ENCODE results near the gene FOCAD. TPM values are rescaled to one million over a fixed set of nuclear protein-coding genes. Genes with fewer than 3 reads are reported as not detected.

Gene FOCAD
- total RNA-seq, 1 donor from 2014 or later, result 28.4 TPM

GRCh38 chr9:20684875-20685696, 1.0 kb downstream of the FOCAD start:
- Histone ChIP-seq H3K27me3 (ENCODE audit: control insufficient read depth, insufficient read depth, low read length) (no peaks in the 10 kb centered on the region), H3K36me3 (ENCODE audit: control insufficient read depth, insufficient read depth, low read length) (no peaks in the 10 kb centered on the region), H3K4me3 (ENCODE audit: low read depth, low read length) (peak overlapping the region; percentile 80)
- FAIRE-seq, result no peak
- no peak for TF ChIP-seq CTCF (IDR thresholded peaks at IDR 0.05; ENCODE audit: insufficient read depth, low read length, severe bottlenecking)
- DNase-seq (ENCODE audit: low read depth), result peak; percentile 92

GRCh38 chr9:20685769-20686168, 1.7 kb downstream of the FOCAD start:
- H3K4me3 ChIP-seq (ENCODE audit: low read depth, low read length), result no peak overlapping the region
- FAIRE-seq (no peak), DNase-seq (ENCODE audit: low read depth) (no peak)
- no peaks in the 10 kb centered on the region for H3K27me3 ChIP-seq (ENCODE audit: control insufficient read depth, insufficient read depth, low read length)
- TF ChIP-seq CTCF (IDR thresholded peaks at IDR 0.05; ENCODE audit: insufficient read depth, low read length, severe bottlenecking), result no peak
- no peaks in the 10 kb centered on the region for H3K36me3 ChIP-seq (ENCODE audit: control insufficient read depth, insufficient read depth, low read length)

GRCh38 chr9:20689833-20690232, 5.8 kb downstream of the FOCAD start:
- no peak for TF ChIP-seq CTCF (IDR thresholded peaks at IDR 0.05; ENCODE audit: insufficient read depth, low read length, severe bottlenecking)
- H3K36me3 ChIP-seq (ENCODE audit: control insufficient read depth, insufficient read depth, low read length), result no peaks in the 10 kb centered on the region
- FAIRE-seq, result peak; percentile 13
- DNase-seq (ENCODE audit: low read depth), result no peak
- no peak overlapping the region for H3K4me3 ChIP-seq (ENCODE audit: low read depth, low read length)
- H3K27me3 ChIP-seq (ENCODE audit: control insufficient read depth, insufficient read depth, low read length), result no peaks in the 10 kb centered on the region

- no peaks in the 10 kb centered on the region for H3K27me3 ChIP-seq (ENCODE audit: control insufficient read depth, insufficient read depth, low read length)
- no peak overlapping the region for H3K4me3 ChIP-seq (ENCODE audit: low read depth, low read length)
- TF ChIP-seq CTCF (IDR thresholded peaks at IDR 0.05; ENCODE audit: insufficient read depth, low read length, severe bottlenecking), result no peak
- no peak for FAIRE-seq
- DNase-seq (ENCODE audit: low read depth), result no peak
- H3K36me3 ChIP-seq (ENCODE audit: control insufficient read depth, insufficient read depth, low read length), result no peaks in the 10 kb centered on the region
These were observed 8.5 kb downstream of the FOCAD start for GRCh38 chr9:20692554-20692953.

- no peak for DNase-seq (ENCODE audit: low read depth)
- Histone ChIP-seq H3K36me3 (ENCODE audit: control insufficient read depth, insufficient read depth, low read length) (no peaks in the 10 kb centered on the region), H3K4me3 (ENCODE audit: low read depth, low read length) (no peak overlapping the region), H3K27me3 (ENCODE audit: control insufficient read depth, insufficient read depth, low read length) (no peaks in the 10 kb centered on the region)
- no peak for TF ChIP-seq CTCF (IDR thresholded peaks at IDR 0.05; ENCODE audit: insufficient read depth, low read length, severe bottlenecking)
- no peak for FAIRE-seq
These were observed 9.0 kb downstream of the FOCAD start for GRCh38 chr9:20693068-20693467.

- Histone ChIP-seq H3K4me3 (ENCODE audit: low read depth, low read length) (no peak overlapping the region), H3K27me3 (ENCODE audit: control insufficient read depth, insufficient read depth, low read length) (no peaks in the 10 kb centered on the region), H3K36me3 (ENCODE audit: control insufficient read depth, insufficient read depth, low read length) (no peaks in the 10 kb centered on the region)
- TF ChIP-seq CTCF (IDR thresholded peaks at IDR 0.05; ENCODE audit: insufficient read depth, low read length, severe bottlenecking), result no peak
- FAIRE-seq (no peak), DNase-seq (ENCODE audit: low read depth) (no peak)
These were observed 10.2 kb downstream of the FOCAD start for GRCh38 chr9:20694248-20694647.

Measured in bronchial epithelial cell (primary cell).